ENCODE results near the gene LTBP3.

LTBP3 gene

GRCh38 chr11:65536412-65537295 is 21.5 kb downstream of the LTBP3 start:
- TF ChIP-seq CTCF (IDR thresholded peaks at IDR 0.05; ENCODE audit: low read depth, low read length) = no peak
- H3K4me3 ChIP-seq (ENCODE audit: low read depth, low read length) = no peak overlapping the region
- DNase-seq (ENCODE audit: low read depth, low spot score) = no peak
- in situ Hi-C loops (cut with HindIII; ENCODE audit: low sequenced_read_pairs) = no loop called here

- DNase-seq (ENCODE audit: low read depth, low spot score) = no peak
These were observed 23.1 kb downstream of the LTBP3 start for GRCh38 chr11:65535102-65535501.

GRCh38 chr11:65532388-65533064 is 25.6 kb downstream of the LTBP3 start:
- TF ChIP-seq CTCF (IDR thresholded peaks at IDR 0.05; ENCODE audit: low read depth, low read length) = no peak
- DNase-seq (ENCODE audit: low read depth, low spot score) = no peak
- in situ Hi-C loops (cut with HindIII; ENCODE audit: low sequenced_read_pairs) = no loop called here
- no peak overlapping the region for H3K4me3 ChIP-seq (ENCODE audit: low read depth, low read length)

More at GRCh38 chr11:65535102-65535501, 23.1 kb downstream of the LTBP3 start:
- in situ Hi-C loops (cut with HindIII; ENCODE audit: low sequenced_read_pairs) = no loop called here
- H3K4me3 ChIP-seq (ENCODE audit: low read depth, low read length) = no peak overlapping the region
- TF ChIP-seq CTCF (IDR thresholded peaks at IDR 0.05; ENCODE audit: low read depth, low read length) = no peak

- H3K4me3 ChIP-seq (ENCODE audit: low read depth, low read length) = no peak overlapping the region
- DNase-seq (ENCODE audit: low read depth, low spot score) = no peak
- peak; percentile 28 for TF ChIP-seq CTCF (IDR thresholded peaks at IDR 0.05; ENCODE audit: low read depth, low read length)
- in situ Hi-C loops (cut with HindIII; ENCODE audit: low sequenced_read_pairs) = no loop called here
These were observed 28.0 kb downstream of the LTBP3 start for GRCh38 chr11:65530157-65530496.

- in situ Hi-C loops (cut with HindIII; ENCODE audit: low sequenced_read_pairs) = no loop called here
- TF ChIP-seq CTCF (IDR thresholded peaks at IDR 0.05; ENCODE audit: low read depth, low read length) = no peak
- no peak for DNase-seq (ENCODE audit: low read depth, low spot score)
- H3K4me3 ChIP-seq (ENCODE audit: low read depth, low read length) = no peak overlapping the region
These were observed 28.5 kb downstream of the LTBP3 start for GRCh38 chr11:65529475-65530156.

GRCh38 chr11:65528819-65529350 is 29.3 kb downstream of the LTBP3 start:
- H3K4me3 ChIP-seq (ENCODE audit: low read depth, low read length) = no peak overlapping the region
- no peak for TF ChIP-seq CTCF (IDR thresholded peaks at IDR 0.05; ENCODE audit: low read depth, low read length)
- DNase-seq (ENCODE audit: low read depth, low spot score) = no peak
- in situ Hi-C loops (cut with HindIII; ENCODE audit: low sequenced_read_pairs) = no loop called here
